ENCODE data around the gene BACH2.

BACH2 gene

GRCh38 chr6:90273863-90274262, 22.8 kb downstream of the BACH2 start:
- H3K4me1 Mint-ChIP-seq = peaks cover 42% of the 10 kb centered on the region
- no peak for ATAC-seq
- H3K9me3 Mint-ChIP-seq = no peaks in the 10 kb centered on the region
- DNase-seq (ENCODE audit: low spot score in 2 of 2) = no peak
- H3K27ac Mint-ChIP-seq = peak overlapping the region; percentile 9
- peaks cover 17% of the 10 kb centered on the region for H3K36me3 Mint-ChIP-seq
- peak overlapping the region; percentile 17 for H3K4me3 Mint-ChIP-seq

DNA sequence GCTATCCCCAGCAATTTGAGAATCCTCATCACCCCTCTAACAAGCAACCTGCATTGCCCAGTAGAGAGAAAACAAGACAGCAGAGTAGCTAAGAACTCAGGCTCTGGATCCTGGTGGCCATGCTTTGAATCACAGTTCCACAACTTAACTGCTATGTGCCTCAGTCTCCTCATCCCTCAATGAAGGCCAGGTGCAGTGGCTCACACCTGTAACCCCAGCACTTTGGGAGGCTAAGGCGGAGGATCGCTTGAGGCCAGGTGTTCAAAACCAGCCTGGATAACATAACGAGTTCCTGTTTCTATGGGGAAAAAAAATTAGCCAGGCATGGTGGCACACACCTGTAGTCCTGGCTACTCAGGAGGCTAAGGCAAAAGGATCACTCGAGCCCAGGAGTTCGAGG, 23.7 kb downstream of the BACH2 start:
- DNase-seq (ENCODE audit: low spot score in 2 of 2) (no peak), ATAC-seq (no peak)
- Mint-ChIP-seq H3K4me3 (no peak overlapping the region), H3K9me3 (no peaks in the 10 kb centered on the region), H3K27ac (no peak overlapping the region), H3K4me1 (peaks cover 34% of the 10 kb centered on the region), H3K36me3 (peaks cover 17% of the 10 kb centered on the region)

GRCh38 chr6:90271831-90272230, 24.8 kb downstream of the BACH2 start:
- ATAC-seq = no peak
- no peak overlapping the region for H3K4me3 Mint-ChIP-seq
- H3K4me1 Mint-ChIP-seq = peaks cover 42% of the 10 kb centered on the region
- no peaks in the 10 kb centered on the region for H3K9me3 Mint-ChIP-seq
- H3K36me3 Mint-ChIP-seq = peaks cover 17% of the 10 kb centered on the region
- no peak for DNase-seq (ENCODE audit: low spot score in 2 of 2)
- H3K27ac Mint-ChIP-seq = no peak overlapping the region

GRCh38 chr6:90269334-90269733, 27.3 kb downstream of the BACH2 start:
- Mint-ChIP-seq H3K36me3 (peaks cover 12% of the 10 kb centered on the region), H3K9me3 (no peaks in the 10 kb centered on the region), H3K4me1 (peaks cover 41% of the 10 kb centered on the region), H3K4me3 (no peak overlapping the region), H3K27ac (no peak overlapping the region)
- ATAC-seq (no peak), DNase-seq (ENCODE audit: low spot score in 2 of 2) (no peak)

GRCh38 chr6:90268178-90268577, 28.5 kb downstream of the BACH2 start:
- Mint-ChIP-seq H3K36me3 (peaks cover 7% of the 10 kb centered on the region), H3K9me3 (no peaks in the 10 kb centered on the region), H3K4me1 (peaks cover 37% of the 10 kb centered on the region), H3K27ac (no peak overlapping the region), H3K4me3 (no peak overlapping the region)
- DNase-seq (ENCODE audit: low spot score in 2 of 2) (no peak), ATAC-seq (no peak)

DNA sequence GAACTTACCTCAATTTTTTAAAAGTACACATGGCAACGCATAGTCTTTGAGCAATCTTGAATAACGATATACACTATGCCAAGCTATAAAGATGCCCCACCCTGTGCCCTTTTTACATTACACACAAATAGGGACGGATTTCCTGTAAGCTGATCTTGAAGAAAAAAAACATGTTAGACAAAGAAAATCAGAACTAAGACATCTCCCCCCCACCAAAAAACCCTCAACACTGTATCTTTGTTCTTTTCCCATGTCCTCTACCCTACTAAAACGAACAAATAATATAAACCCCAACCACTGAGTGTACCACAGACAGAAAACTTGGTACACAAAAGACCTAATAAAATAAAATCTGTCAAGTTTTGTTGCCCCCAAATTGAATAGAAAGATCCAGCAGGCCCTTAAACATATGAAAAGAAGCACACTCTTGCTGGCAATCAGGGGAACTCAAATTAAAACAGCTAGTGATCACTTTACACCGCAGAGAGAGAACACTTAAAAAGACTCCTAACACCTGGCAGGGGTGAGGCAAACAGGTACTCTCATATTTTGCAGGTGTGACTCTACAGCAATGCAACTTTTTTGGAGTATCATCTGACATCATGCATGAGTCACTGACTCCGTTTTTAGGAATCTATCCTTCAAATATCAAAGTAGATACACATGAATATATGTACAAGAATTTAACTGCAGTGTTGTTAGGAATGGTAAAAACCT, 29.6 kb downstream of the BACH2 start:
- Mint-ChIP-seq H3K36me3 (peaks cover 7% of the 10 kb centered on the region), H3K4me3 (no peak overlapping the region), H3K27ac (no peak overlapping the region), H3K4me1 (peaks cover 26% of the 10 kb centered on the region), H3K9me3 (no peaks in the 10 kb centered on the region)
- no peak for ATAC-seq
- DNase-seq (ENCODE audit: low spot score in 2 of 2) = no peak

DNA sequence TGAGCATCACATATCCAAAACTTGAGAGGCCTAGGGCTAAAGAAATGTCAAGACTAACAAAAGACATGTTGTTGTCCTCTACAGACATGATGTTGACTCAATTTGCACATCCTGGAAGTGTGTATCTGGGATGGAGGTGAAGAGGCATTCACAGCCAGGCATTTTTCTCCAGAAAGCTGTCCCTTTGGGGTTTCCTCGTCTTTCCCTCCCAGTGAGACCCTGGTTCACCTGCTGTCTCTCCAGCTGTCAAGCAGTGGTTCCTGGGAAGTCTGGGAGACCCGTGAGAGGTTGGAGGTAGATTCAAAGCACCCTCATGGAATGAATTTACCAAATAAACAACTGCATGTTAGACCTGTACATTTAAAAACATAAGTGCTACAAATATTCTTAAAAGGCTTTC, 32.1 kb downstream of the BACH2 start:
- no peak for DNase-seq (ENCODE audit: low spot score in 2 of 2)
- Mint-ChIP-seq H3K4me3 (no peak overlapping the region), H3K4me1 (peaks cover 29% of the 10 kb centered on the region)

GRCh38 chr6:90263633-90264032, 33.0 kb downstream of the BACH2 start:
- peaks cover 30% of the 10 kb centered on the region for H3K4me1 Mint-ChIP-seq
- no peaks in the 10 kb centered on the region for H3K36me3 Mint-ChIP-seq
- no peaks in the 10 kb centered on the region for H3K9me3 Mint-ChIP-seq
- no peak overlapping the region for H3K27ac Mint-ChIP-seq
- no peak for ATAC-seq
- no peak overlapping the region for H3K4me3 Mint-ChIP-seq
- no peak for DNase-seq (ENCODE audit: low spot score in 2 of 2)

More for the DNA sequence above, 32.1 kb downstream of the BACH2 start:
- no peaks in the 10 kb centered on the region for H3K9me3 Mint-ChIP-seq
- no peak for ATAC-seq
- H3K27ac Mint-ChIP-seq = no peak overlapping the region
- H3K36me3 Mint-ChIP-seq = no peaks in the 10 kb centered on the region

GRCh38 chr6:90261801-90262200, 34.8 kb downstream of the BACH2 start:
- no peak for ATAC-seq
- no peak for DNase-seq (ENCODE audit: low spot score in 2 of 2)
- Mint-ChIP-seq H3K4me1 (peaks cover 29% of the 10 kb centered on the region), H3K9me3 (peaks cover 3% of the 10 kb centered on the region), H3K27ac (no peak overlapping the region), H3K36me3 (no peaks in the 10 kb centered on the region), H3K4me3 (no peak overlapping the region)

DNA sequence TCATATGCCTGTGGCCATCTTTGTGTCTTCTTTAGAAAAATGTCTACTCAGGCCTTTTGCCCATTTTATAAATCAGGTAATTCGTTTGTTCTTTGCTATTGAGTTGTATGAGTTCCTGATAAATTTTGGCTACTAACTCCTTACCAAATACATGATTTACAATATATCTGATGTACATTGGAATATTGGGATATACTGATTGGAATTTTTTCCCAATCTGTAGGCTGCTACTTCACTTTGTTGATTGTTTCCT, 39.2 kb downstream of the BACH2 start:
- no peaks in the 10 kb centered on the region for H3K36me3 Mint-ChIP-seq
- DNase-seq (ENCODE audit: low spot score in 2 of 2) (no peak), ATAC-seq (no peak)
- H3K4me1 Mint-ChIP-seq = peaks cover 27% of the 10 kb centered on the region
- H3K4me3 Mint-ChIP-seq = no peak overlapping the region
- H3K9me3 Mint-ChIP-seq = peaks cover 8% of the 10 kb centered on the region
- H3K27ac Mint-ChIP-seq = peak overlapping the region; percentile 64

- Mint-ChIP-seq H3K4me3 (no peak overlapping the region), H3K36me3 (no peaks in the 10 kb centered on the region), H3K27ac (peak overlapping the region; percentile 64), H3K9me3 (peaks cover 8% of the 10 kb centered on the region), H3K4me1 (peaks cover 28% of the 10 kb centered on the region)
- ATAC-seq (peak; percentile 95), DNase-seq (ENCODE audit: low spot score in 2 of 2) (no peak)
These were observed 39.8 kb downstream of the BACH2 start for GRCh38 chr6:90256698-90257485.

DNA sequence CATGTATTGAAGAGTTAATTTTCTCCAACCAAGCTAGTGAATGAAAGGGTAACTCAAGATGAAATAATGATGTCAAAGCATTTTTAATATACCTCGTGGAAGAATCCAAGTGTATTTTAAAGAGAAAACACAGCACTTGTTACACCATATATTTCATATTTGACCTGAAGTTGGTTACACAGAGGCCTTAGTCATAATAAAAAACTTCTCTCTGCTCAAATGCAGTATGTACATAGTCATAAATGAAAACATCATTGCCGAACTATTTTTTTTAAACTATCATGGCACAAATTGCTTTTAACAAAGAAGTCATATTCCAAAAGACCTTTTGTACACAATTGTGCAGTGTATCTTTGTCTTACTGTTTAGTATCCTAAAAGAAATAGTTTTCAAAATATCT, 43.0 kb downstream of the BACH2 start:
- Mint-ChIP-seq H3K4me1 (peaks cover 42% of the 10 kb centered on the region), H3K36me3 (peaks cover 8% of the 10 kb centered on the region), H3K4me3 (no peak overlapping the region), H3K27ac (no peak overlapping the region), H3K9me3 (peaks cover 8% of the 10 kb centered on the region)
- DNase-seq (ENCODE audit: low spot score in 2 of 2) = no peak
- no peak for ATAC-seq

DNA sequence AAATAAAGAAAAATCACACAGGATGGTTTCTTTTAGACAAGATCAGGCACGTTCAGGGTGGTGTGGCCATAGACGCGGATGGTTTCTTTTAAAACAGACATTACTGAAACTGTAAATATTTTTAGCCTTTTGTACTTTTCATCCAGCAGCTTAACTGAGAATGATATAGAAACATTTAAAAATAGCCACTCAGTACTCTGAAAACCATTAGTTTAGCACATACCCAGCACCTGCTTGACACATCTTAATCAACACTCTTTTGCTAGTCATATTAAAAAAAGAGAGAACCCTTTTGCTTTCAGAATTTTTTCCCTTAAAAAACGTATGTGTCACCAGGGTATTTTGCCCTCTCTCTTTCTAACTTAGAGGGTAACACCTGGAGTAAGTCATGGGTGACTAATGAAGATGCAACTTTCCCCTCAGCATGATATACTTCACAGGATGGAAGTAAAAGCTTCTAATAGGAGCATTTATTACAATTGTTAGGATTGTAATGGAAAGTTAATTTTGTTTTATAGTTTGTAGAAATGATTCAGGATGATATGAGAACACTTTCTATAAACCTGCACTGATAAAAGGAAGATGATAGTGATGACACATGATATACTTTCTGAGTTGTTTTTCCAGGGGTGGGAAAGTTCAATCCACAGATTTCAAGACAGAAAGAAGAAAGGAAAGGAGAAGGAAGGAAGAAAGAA, 45.2 kb downstream of the BACH2 start:
- no peak for DNase-seq (ENCODE audit: low spot score in 2 of 2)
- Mint-ChIP-seq H3K9me3 (peaks cover 5% of the 10 kb centered on the region), H3K4me3 (peak overlapping the region; percentile 0), H3K4me1 (peaks cover 40% of the 10 kb centered on the region), H3K36me3 (peaks cover 8% of the 10 kb centered on the region), H3K27ac (peak overlapping the region; percentile 49)
- ATAC-seq = peak; percentile 87

DNA sequence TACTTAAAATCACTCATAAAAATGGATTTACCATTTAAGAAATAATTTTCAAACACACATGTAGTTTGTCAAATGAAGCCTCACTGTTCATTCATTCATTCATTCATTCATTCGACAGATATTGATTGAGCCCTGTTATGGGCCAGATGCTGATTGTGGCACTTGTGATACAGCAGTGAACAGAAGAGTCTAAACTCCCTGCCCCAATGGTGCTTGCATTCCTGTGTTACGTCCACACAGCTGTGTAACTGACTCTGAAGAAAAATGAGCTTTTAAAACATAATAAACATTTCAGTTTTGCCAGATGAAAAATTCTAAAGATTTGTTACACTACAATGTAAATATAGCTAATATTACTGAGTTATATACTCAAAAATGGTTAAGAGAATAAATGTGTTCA, 46.2 kb downstream of the BACH2 start:
- no peak overlapping the region for H3K4me3 Mint-ChIP-seq
- DNase-seq (ENCODE audit: low spot score in 2 of 2) (no peak), ATAC-seq (no peak)
- H3K4me1 Mint-ChIP-seq = peaks cover 37% of the 10 kb centered on the region
- peaks cover 5% of the 10 kb centered on the region for H3K9me3 Mint-ChIP-seq
- H3K36me3 Mint-ChIP-seq = peaks cover 8% of the 10 kb centered on the region
- peak overlapping the region; percentile 91 for H3K27ac Mint-ChIP-seq

GRCh38 chr6:90249458-90249857, 47.2 kb downstream of the BACH2 start:
- peak overlapping the region; percentile 91 for H3K27ac Mint-ChIP-seq
- H3K4me1 Mint-ChIP-seq = peaks cover 29% of the 10 kb centered on the region
- H3K9me3 Mint-ChIP-seq = no peaks in the 10 kb centered on the region
- DNase-seq (ENCODE audit: low spot score in 2 of 2) (no peak), ATAC-seq (peak; percentile 43)
- H3K4me3 Mint-ChIP-seq = peak overlapping the region; percentile 41
- H3K36me3 Mint-ChIP-seq = peaks cover 8% of the 10 kb centered on the region

- peaks cover 29% of the 10 kb centered on the region for H3K4me1 Mint-ChIP-seq
- DNase-seq (ENCODE audit: low spot score in 2 of 2) (no peak), ATAC-seq (peak; percentile 95)
- H3K27ac Mint-ChIP-seq = peak overlapping the region; percentile 91
- H3K9me3 Mint-ChIP-seq = no peaks in the 10 kb centered on the region
- H3K36me3 Mint-ChIP-seq = peaks cover 8% of the 10 kb centered on the region
- H3K4me3 Mint-ChIP-seq = peak overlapping the region; percentile 41
These were observed 47.6 kb downstream of the BACH2 start for GRCh38 chr6:90249034-90249433.

All from stimulated activated effector memory CD8-positive, alpha-beta T cell treated with anti-CD3 and anti-CD28 coated beads, Interleukin-12 subunit alpha, Interleukin-12 subunit beta, amount 100 ng/mL, for 72 hours (primary cell).